Right renal pelvis (tissue), 4 donors: ENCODE results near the gene GGCX. TPM values are rescaled to one million over a fixed set of nuclear protein-coding genes. Genes with fewer than 3 reads are reported as not detected.

Experiments used
- DNase-seq, 4 donors: peaks; one replicate each; pipeline ENCODE4 v3.0.0-alpha.2; 2013; ENCODE audit warnings: low read depth in 4 of 4, low spot score in 3 of 4, missing footprints in 1 of 4
- polyA plus RNA-seq, 4 donors: library from polyadenylated mRNA; unstranded; fragments of 120-200 nt; gene quantifications; one replicate each; pipeline ENCODE4 v1.2.1, GENCODE V29; 2013; ENCODE audit not compliant: insufficient read length in 4 of 4

GGCX gene
- polyA plus RNA-seq, 4 donors, result 39.1 to 45.8 (median 42.2) TPM

DNA sequence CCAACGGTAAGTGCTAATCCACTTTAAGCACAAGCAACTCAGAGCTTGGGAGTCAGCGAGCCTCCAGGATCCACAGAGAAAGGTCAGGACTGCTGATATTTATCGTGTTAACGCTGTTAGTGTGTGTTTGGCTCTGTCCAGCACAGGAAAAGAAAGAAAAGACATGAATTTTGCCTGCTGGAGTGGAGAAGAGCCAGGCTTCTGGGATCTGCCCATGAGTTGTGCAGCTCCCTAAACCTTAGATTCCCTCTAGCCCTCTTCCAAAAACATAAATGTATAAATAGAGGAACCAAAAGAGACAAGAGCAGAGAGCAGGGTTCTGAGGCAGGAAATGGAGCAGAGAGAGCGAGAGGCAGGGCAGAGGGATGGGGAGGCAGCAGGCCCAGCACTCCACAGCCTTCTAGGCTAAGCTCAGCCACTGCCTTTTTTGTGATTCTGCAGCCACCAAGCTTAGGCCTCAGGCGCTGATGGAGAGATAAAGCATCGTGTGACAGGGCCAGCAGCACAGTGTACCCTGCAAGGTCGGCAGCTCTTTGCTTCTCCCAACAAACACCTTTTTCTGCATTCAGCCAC lies 36.9 kb downstream of the GGCX start:
- no peak for DNase-seq

DNA sequence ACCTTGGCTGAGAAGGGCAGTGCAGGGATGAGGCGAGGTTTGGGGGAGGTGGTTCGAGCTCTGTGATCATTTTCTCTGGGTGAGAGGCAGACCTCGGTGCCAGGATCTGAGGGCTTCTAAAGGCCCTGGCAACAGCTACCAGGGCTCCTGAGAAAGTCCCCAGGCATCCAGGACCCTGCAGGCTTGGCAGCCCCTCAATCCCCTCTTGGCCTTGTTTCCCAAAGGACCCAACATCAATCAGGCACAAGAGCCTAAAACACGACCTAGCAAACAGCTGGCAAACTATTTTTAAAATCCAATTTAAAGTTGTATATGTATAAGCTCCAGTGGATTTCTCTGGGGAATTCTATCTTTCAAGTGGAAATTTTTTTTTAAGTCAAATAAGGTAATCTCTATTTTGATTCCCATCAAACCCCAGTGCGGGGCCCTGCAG lies 37.4 kb downstream of the GGCX start:
- DNase-seq, result no peak

DNA sequence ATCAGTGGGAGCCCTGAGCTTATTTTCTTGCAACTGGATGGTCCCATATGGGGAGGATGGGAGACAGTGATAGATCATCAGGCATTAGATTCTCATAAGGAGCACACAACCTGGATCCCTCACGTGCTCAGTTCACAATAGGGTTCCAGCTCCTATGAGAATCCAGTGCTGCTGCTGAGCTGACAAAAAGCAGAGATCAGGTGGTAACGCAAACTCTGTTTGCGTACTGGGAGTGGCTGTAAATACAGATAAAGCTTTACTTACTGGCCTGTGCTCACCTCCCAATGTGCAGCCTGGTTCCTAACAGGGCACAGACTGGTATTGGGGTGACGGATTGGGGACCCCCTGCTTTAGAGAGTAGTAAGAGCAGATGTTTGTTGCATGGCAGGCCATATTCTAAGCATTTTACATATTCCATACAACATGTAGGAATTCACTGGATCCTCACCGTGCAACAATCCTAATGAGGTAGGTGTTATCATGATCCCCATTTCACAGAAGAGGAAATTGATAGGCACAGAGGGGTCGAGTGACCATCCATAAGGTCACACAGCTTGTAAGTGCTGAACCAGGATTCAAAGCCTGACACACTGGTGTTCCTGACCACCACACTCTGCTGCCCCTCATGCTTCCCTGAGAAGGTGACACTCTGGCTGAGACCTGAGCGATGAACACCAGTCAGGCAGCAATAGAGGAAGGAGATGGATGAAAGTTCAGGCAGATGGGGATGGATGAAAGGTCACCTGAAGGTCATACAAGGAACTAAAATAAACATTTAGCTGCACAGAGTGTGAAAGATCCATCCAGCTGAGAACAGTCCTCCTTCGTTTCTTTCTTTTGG lies 38.0 kb downstream of the GGCX start:
- DNase-seq, result no peak

DNA sequence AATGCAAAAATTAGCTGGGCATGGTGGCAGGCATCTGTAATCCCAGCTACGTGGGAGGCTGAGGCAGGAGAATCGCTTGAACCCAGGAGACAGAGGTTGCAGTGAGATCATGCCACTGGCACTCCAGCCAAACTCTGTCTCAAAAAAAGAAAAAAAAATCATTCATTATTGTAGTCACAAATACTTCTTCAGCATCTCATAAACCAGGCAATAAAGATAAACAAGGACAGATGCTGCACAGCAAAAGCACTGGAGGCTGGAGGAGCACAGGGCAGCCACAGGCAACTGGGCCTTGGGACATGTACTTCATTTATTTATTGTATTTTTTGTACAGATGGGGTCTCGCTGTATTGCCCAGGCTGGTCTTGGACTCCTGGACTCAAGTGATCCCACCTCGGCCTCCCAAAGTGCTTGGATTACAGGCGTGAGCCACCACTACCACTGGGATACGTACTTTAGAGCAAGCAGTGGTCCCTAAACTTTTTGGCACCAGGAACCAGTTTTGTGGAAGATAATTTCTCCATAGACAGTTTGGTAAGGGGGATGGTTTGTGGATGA lies 39.1 kb downstream of the GGCX start:
- DNase-seq, result no peak

DNA sequence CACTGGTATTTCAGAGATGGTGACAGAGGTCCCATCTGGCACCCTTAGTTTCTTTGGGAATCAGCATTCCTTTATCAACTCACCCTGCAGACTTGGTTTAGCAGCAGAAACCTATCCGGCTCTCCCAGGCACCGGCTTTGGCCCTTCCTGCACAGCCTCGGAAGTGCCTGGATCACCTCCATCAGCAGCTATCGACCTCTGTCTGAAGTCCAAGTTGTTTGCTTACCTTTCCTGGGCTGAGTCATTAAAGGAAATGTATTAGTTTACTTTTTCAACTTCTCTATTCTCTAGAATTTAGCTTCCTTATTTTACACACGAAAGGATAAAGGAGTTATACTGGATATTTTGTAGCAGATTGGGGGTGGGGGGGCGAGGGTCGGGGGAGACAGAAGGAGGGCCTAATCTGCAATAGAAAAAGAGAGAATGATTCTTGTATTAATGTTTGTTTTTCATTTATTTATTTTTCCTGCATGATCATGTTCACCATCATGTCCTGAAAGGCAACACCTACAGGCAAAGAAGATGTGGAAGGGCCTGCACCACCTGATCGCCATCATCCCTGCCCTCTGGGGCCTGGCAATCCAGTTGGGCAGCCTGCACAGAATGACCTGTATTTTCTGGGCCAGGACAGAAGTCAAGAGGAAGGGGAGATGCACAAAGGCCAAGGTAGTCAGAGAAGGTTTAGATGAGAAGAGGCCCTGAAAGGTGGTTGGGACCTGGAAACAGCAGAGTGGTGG lies 44.5 kb downstream of the GGCX start:
- DNase-seq, result no peak

DNA sequence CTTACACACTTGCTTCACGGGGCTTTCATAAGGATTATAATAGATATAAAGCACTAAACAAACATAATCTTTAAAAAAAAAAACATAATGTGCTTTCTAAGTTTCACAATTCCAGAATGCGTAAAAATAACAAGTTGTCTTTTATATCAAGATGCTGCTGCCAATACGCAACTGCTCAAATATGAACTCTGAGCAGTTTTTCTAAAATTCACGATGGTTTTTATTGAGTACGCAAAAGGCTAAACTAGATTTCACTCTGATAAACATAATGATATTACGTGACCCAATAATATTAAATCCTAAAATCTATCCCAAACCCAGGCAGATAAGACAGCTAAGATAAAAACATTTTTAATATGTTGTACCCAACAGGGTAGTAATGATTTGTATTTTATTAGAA lies 47.0 kb downstream of the GGCX start:
- no peak for DNase-seq

DNA sequence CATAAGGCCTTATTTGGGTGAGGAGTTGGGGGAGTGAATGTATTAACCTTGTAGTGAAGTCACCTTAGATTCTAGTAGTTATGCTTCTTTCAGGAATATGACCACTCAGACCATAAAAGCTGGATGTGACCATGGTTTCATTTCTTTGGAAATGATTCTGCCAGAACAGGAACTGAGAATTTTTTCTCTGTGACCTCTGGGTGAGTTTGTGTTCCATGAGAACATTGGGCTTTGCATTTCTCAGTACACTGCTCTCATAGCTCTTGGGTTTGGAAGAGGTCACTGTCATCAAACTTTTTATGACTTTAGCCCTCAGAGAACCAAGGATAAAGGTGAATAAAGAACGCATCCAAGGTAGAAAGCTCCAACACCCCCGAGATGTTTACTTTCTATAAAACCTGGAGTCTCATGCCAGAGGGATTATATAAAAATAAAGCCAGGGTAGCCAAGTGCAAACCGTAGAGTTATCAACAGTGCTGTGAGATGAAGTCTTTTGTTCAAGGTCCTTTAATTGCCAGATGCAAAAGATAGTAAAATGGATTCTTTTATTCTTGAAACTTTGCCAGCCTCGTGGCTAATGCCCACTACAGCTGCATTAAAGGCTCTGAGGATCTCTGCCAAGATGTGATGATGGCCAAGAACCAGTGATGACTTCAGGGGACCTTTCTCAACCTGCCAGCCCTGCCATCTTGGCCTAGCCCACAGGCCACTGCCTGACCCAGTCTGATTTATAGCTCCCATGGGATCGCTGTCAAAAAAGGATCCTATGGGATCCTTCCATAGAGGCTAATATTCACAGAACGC lies 50.1 kb downstream of the GGCX start:
- DNase-seq, result no peak

DNA sequence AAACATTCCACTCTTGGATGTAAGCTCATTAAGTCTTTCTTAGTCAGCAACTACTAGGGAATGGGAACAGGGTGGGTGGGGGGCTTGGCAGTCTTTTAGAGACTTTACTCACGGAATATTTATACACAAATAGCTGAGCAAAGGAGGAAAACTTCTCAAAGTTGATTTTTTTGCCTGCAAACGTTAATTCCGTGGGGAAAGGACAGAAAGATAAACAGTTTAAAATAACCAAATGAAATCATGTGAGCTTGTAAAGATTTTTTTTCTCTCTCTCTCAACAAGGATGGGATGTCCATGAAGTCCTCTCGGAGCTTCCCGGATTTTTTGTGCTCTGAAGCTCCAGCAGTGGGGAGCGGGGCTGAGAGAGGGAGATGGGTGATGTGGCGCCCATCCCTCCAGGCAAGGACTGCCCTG lies 54.5 kb downstream of the GGCX start:
- DNase-seq, result no peak

DNA sequence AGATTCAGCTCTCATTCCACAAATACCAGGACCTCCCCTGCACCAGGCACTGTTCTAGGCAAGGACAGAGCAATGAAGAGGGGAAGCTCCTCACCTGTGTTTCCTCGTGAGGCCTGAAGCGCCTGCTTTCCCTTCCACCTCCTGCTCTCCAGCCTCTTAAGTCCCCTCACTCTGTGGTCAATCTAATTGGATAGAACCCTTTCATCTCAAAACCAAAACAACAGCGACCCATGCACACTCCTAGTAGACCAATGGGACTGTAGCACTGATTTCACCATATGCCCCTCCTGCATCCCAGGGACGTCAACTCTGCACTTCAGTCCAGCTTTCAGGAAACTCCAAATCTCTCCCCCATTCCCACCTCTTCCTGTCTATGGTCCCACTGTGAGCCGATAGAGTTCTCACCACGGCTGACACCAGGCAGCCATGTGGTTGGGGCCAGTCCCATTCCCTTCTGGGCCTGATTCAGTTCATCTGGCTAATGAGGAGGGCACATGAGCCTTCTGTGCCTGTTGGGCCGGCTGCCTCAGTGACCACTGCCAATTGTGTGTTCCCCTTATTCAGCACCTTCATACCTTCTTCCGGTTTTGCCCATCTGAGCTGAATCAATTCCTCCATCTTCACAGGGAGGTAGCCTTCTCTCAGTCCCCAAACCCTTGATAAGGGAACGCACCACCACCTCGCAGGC lies 55.6 kb downstream of the GGCX start:
- no peak for DNase-seq

DNA sequence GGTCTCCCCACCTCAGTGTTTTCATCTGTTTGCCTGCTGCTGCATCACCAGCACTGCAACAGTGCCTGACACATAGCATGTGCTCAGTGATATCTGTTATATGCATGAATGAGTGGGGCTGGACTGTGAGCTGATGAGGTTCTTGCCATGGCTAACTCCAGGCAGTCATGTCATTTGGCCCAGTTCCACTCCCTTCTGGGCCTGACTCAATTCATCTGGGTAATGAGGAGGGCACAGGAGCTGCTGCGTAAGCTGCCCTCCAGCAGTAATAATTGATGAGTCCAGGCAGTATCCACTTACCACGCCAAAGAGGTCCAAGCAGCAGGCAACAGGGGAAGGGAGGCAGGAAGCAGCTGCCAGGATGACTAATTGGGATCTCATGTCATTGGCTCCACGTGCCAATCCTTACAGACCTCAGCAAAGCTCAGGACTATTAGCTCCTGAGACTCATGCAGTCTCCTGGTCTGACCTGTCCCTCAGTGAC lies 56.5 kb downstream of the GGCX start:
- no peak for DNase-seq

DNA sequence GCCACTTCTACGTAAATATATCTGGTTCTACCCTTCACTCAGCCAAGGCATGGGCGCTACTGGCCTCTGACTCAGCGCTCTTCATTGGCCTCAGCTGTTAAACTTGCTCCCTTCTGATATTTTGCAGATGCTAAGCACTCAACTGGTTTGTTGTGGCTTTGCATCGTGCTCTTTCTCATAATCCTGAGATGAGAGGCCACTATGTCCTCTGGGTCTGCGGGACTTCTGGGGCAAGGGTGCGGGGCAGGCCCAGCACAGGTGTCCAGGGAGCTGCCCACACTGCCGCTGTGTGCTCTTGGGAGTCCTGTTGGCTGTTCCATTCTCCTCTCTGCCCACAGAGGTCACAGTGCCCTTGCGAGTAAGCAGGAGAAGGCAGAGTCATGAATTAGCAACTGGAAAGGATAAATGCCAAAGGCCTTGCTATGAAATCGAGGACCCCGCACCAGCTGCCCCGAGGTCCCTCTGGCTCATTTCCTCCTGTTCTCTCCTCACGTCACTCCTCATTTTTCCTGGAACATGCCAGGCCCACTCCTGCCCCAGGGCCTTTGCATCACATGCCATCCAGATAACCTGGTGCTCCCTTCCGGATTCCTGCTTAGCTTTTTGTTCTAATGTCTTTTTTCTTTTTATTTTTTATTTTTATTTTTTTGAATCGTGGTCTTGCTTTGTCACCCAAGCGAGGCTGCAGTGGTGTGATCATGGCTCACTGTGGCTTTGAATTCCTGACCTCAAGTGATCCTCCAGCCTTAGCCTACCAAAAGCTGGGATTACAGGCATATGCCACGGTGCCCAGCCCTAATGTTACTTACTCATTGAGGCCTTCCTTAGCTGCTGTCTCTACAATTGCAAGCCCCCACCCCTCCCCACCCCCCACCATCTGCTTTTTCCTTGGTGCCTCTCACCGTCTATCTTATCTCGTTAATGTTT lies 57.2 kb downstream of the GGCX start:
- no peak for DNase-seq

DNA sequence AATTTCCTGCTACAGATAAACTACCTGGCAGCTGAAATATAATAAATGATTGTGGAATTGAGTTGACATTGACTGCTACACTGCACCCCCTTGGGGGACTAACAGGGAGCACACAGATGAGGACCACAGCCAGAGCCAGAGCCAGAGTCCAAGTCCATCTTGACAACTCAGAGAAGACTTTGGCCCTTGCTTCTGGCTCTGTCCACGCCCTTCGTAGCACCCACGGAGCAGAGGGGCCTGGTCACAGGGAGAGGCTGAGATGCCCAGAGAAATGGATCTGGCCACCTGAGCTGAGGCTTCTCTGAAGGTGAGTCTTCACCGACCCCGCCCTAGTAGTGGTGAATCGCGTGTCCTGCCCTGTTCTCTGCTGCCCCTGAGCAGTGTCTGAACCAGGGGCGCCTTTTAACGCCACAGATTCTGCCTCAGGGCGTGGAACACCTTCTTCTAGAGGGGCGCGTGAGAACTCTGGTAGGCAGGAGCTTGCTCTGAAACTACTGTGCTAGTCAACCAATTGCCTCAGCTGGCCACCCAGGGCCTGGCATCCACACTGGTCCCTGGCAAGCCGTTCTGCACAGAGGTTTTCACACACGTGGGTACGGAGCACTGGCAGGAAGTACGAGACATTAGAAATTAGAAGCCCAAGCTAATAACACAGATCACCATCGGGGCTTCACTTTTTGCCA lies 58.0 kb downstream of the GGCX start:
- no peak for DNase-seq

DNA sequence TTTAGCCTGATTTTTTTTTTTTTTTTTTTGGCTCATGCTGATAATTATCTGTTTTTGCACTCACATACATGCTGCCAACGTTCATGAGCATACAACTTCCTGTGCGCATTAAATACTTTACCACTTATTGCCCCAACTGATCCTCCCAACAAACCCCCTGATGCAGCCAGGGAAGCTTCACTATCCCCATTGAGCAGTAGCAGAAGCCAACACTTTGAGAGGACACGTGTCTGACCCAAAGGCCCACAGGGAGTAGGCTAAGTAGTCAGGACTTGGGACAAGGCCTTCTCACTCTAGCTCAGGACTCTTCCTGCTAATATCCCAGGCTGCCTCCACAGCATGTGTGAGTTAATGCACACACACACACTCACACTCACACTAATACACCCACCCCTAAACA lies 58.6 kb downstream of the GGCX start:
- DNase-seq, result no peak

DNA sequence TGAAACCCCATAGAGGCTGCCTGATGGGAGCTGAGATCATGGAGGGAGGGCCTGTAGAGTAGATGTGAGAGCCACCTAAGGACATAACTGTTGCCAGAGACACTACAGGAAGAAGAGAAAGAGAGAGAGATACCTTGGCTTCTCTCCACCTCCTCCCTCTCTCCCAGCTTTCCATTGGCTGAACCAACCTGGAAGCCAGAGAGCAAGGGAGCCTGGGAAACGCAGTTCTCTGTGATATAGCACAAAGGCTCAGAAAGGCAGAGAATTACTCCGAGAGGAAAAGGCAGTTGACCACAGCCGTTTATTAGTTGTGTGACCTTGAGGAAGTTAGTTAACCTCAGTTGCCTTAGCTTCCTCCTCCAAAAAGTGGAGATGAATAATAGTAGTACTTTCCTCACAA lies 60.0 kb downstream of the GGCX start:
- no peak for DNase-seq

DNA sequence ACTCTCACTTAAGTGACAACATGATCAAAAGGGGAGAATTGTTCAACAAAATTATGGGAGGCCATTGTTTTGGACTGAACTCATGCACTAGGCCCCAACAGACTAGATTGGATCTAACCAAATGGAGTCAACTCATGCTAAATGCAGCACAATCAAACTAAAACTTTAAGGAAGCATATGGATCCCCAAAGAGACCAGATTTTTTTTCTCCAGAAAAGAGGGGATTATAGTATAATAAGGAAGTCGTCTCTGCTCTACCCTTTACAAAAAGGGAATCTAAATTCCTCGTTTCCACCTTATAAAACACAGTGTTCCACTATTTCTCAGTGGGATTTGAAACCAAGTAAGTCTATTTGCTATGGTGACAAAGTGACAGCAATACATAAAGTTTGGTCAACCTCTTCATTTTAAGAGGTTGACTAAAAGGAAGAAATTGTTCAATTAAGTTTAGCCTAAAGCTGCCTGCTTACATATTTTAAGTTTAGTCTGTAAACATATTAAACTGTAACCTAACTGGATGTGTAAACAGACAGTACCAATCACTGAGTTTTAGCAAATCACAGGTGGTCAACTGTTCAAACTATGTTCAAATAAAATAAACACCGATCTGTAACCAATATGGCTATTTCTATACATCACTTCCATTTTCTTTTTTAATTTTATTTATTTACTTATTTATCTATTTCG lies 63.2 kb downstream of the GGCX start:
- DNase-seq, result no peak

DNA sequence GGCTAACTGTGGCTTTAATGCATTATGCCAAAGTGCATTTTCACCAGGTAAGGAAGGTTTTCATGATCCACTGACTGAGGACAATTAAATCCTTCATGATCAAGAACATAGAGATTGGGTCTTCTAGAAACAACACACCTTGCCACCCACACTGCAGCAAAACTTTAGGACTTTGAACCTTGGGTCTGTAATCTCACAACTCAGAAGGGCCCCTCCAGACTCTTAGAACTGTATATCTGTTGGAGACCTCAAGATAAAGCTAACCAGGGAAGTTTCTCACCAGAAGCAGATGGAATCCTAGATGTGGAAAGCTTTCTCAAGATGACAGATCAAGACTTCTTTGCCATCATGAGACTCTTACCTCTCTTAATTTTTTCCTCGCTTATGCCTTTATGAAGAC lies 64.9 kb downstream of the GGCX start:
- no peak for DNase-seq
